HG02798 (cell line): Measurements from ENCODE around the gene ZFP3.
"Not testable (repeated sequence)": the region's sequence is repeated elsewhere in the genome, so short reads cannot be mapped to it uniquely, and the experiment has no call there.

ENCODE experiments used
- ATAC-seq: cut with Tn5 transposase; IDR thresholded peaks from one replicate; pipeline ENCODE4 v1.9.1; 2021; ENCODE audit warnings: mild to moderate bottlenecking; ENCODE audit not compliant: unreplicated experiment, poor library complexity

The ZFP3 gene

GRCh38 chr17:5136580-5137412, 58.5 kb downstream of the ZFP3 start:
- ATAC-seq = not testable (repeated sequence)

- ATAC-seq = not testable (repeated sequence)
Observed at GRCh38 chr17:5137511-5138197, 59.4 kb downstream of the ZFP3 start.

DNA sequence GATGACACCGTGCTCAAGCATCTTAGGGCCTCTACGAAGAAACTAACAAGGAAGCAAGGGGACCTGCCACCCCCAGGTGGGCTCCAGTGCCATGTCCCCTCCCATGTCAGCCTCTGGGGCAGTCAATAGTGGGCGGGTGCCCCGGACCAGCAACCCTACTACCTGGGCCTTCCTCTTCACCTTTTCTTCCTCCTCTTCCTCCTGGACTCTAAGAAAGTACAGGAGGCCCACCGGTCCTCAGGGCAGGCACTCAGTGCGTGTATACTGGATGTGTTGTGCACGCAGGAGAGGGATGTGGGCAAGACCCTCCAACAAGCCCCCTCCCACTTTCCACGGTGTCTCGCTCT, 59.9 kb downstream of the ZFP3 start:
- ATAC-seq = not testable (repeated sequence)

GRCh38 chr17:5138616-5139457, 60.6 kb downstream of the ZFP3 start:
- ATAC-seq = no peak

GRCh38 chr17:5139458-5139732, 61.1 kb downstream of the ZFP3 start:
- ATAC-seq = no peak

DNA sequence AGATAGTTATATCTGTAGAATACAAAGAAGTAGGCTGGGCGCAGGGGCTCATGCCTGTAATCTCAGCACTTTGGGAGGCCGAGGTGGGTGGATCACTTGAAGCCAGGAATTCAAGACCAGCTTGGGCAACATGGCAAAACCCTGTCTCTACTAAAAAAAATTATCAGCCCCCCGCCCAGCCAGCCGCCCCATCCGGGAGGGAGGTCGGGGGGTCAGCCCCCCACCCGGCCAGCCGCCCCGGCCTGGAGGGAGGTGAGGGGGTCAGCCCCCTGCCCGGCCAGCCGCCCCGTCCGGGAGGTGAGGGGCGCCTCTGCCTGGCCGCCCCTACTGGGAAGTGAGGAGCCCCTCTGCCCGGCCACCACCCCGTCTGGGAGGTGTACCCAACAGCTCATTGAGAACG, 64.6 kb downstream of the ZFP3 start:
- not testable (repeated sequence) for ATAC-seq
